RWPE1 (cell line): ENCODE measurements around the gene CDKAL1.
"Not testable (repeated sequence)": the region's sequence is repeated elsewhere in the genome, so short reads cannot be mapped to it uniquely, and the experiment has no call there.

Experiments
- CTCF ChIA-PET: fragments of 350-600 bp; sonication (Branson Sonifier 250); formaldehyde crosslinking; extraction: SDS; loops from one replicate; lab custom pipeline; 2021; lab: Yijun Ruan, JAX
- POLR2A ChIA-PET: fragments of 400-600 bp; formaldehyde crosslinking; extraction: SDS; loops from one replicate; lab custom pipeline; 2020; ENCODE audit warnings: antibody characterized with exemption; ENCODE audit not compliant: low non-redundant PET; lab: Yijun Ruan, JAX
- DNase-seq: peaks from one replicate; pipeline ENCODE4 v3.0.0; 2012; ENCODE audit warnings: low spot score
- H3K27ac ChIP-seq: fragments of 450-650 bp; 2 replicates; pipeline ENCODE4 v1.5.1; 2017
- TF ChIP-seq, protein P1 (sequence below): fragments of 450-650 bp; conservative IDR thresholded peaks from 2 replicates; pipeline ENCODE4 v1.5.1; 2017; ENCODE audit warnings: low read depth, mild to moderate bottlenecking

Gene CDKAL1

GRCh38 chr6:20647585-20647984 is 113.3 kb downstream of the CDKAL1 start:
- DNase-seq = no peak
- CTCF ChIA-PET = interaction anchor here (0.6 kb wide), 1 partner anchor 137 kb away, joined by 3 read pairs; no protein-coding TSS in a partner anchor
- POLR2A ChIA-PET = no interaction called here
- no peak overlapping the region for H3K27ac ChIP-seq
- TF ChIP-seq, protein P1, sequence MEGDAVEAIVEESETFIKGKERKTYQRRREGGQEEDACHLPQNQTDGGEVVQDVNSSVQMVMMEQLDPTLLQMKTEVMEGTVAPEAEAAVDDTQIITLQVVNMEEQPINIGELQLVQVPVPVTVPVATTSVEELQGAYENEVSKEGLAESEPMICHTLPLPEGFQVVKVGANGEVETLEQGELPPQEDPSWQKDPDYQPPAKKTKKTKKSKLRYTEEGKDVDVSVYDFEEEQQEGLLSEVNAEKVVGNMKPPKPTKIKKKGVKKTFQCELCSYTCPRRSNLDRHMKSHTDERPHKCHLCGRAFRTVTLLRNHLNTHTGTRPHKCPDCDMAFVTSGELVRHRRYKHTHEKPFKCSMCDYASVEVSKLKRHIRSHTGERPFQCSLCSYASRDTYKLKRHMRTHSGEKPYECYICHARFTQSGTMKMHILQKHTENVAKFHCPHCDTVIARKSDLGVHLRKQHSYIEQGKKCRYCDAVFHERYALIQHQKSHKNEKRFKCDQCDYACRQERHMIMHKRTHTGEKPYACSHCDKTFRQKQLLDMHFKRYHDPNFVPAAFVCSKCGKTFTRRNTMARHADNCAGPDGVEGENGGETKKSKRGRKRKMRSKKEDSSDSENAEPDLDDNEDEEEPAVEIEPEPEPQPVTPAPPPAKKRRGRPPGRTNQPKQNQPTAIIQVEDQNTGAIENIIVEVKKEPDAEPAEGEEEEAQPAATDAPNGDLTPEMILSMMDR = no peak

GRCh38 chr6:20649696-20650470 is 115.6 kb downstream of the CDKAL1 start:
- DNase-seq, POLR2A ChIA-PET, H3K27ac ChIP-seq: not testable (repeated sequence)
- CTCF ChIA-PET = interaction anchor here (0.7 kb wide), 1 partner anchor 219 kb away, joined by 3 read pairs; no protein-coding TSS in a partner anchor

DNA sequence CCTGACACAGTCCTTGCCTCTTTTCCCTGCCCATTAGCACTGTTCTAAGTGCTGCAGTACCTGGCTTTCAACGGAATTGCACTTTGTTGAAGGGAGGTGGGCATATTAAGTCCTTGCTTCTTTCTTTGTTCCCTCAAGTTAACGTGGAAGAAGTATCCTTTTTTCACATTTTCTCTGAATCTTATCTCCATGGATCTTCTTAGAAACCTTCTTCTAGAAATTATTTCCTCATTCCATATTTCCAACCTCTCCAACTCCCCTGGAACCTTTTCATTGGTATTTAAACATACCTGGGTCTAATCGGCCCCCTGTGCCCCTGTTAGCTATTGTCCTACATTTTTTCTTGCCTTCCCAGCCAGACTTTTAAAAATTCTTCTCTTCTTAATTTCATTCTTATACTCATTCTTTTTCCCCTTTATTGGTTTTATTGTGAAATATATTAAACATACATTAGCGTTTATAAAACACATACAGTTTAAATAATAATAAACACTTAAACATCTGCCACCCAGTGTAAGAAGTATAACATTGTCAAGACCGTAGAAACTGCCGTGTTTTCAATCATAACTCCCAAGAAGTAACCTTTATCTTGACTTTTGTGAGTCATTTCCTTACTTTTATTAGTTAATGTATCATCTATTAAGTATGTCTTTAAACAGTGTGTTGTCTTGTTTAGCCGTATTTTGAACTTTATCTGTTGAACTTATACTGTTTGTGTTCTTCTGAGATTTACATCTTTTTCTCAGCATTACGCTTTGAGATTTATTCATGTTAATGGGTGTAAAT is 118.2 kb downstream of the CDKAL1 start:
- no peak overlapping the region for H3K27ac ChIP-seq
- ChIA-PET CTCF (interaction anchor here (0.7 kb wide), 1 partner anchor 30 kb away, joined by 3 read pairs; no protein-coding TSS in a partner anchor), POLR2A (no interaction called here)
- TF ChIP-seq, protein P1 = no peak
- DNase-seq = peak; percentile 69

DNA sequence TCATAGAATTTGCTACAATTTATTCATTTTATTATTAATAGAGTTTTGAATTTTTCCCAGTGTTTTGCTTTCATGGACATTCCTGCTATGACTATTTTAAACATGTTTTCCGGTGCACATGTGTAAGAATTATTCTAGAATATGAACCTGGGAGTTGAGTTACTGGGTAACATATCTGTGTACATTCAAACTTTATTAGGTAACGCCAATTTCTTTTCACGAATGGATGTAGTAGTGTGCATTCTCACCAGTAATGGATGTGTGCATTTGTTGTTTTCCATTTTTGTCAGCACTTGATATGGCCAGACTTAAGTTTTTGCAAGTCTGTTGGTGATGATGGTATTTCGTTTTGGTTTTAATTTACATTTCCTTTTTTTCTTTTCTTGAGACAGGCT is 118.8 kb downstream of the CDKAL1 start:
- ChIA-PET CTCF (no interaction called here), POLR2A (no interaction called here)
- TF ChIP-seq, protein P1 = no peak
- no peak overlapping the region for H3K27ac ChIP-seq
- DNase-seq = no peak

DNA sequence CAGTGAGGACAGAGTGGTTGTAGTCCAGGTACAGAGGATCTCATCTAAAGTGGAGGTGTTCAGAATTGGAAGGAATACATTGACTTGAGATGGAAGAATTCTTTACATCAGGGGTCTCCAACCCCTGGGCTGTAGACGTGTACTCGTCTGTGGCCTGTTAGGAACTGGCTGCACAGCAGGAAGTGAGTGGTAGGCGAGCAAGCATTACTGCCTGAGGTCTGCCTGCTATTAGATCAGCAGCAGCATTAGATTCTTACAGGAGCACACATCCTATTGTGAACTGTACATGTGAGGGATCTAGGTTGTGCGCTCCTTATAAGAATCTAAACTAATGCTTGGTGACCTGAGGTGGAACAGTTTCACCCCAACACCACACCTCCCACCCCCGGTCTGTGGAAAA is 121.1 kb downstream of the CDKAL1 start:
- TF ChIP-seq, protein P1 = no peak
- ChIA-PET POLR2A (no interaction called here), CTCF (interaction anchor here (0.6 kb wide), 1 partner anchor 1456 kb away, joined by 3 read pairs; no protein-coding TSS in a partner anchor)
- DNase-seq = no peak
- H3K27ac ChIP-seq = no peak overlapping the region

GRCh38 chr6:20657274-20657800 is 123.1 kb downstream of the CDKAL1 start:
- TF ChIP-seq, protein P1 = no peak
- H3K27ac ChIP-seq = no peak overlapping the region
- no peak for DNase-seq
- POLR2A ChIA-PET = no interaction called here
- CTCF ChIA-PET = no interaction called here
